HepG2 (cell line): ENCODE results near the gene C16orf87. TPM values are rescaled to one million over a fixed set of nuclear protein-coding genes. Genes with fewer than 3 reads are reported as not detected.
A peak's percentile ranks its signal among the peaks of the same experiment; 100 is the strongest.

Experiments used
- CEBPG ChIP-seq: IDR thresholded peaks from 2 replicates; pipeline ENCODE4 v1.6.1; 2016
- EHMT2 ChIP-seq: fragments of 200-600 bp; sonication (generic); IDR thresholded peaks from 2 replicates; pipeline ENCODE4 v1.7.0; 2017; ENCODE audit warnings: antibody characterized with exemption, low read depth, low read length, borderline replicate concordance
- FOXM1 ChIP-seq: sonication (generic); formaldehyde crosslinking; IDR thresholded peaks from 2 replicates; pipeline ENCODE4 v1.5.0; 2020; ENCODE audit warnings: missing genetic modification reagents
- GATA4 ChIP-seq: sonication (generic); IDR thresholded peaks from 2 replicates; pipeline ENCODE4 v1.6.1; 2016; ENCODE audit warnings: antibody characterized with exemption, low read depth, borderline replicate concordance
- HOXA3 ChIP-seq: sonication (generic); formaldehyde crosslinking; IDR thresholded peaks from 2 replicates; pipeline ENCODE4 v1.5.0; 2020; ENCODE audit warnings: missing genetic modification reagents
- KAT7 ChIP-seq: IDR thresholded peaks from 2 replicates; pipeline ENCODE4 v1.6.1; 2018; ENCODE audit warnings: borderline replicate concordance, missing compliant biosample characterization
- LCORL ChIP-seq, 2 experiments: fragments of 450-650 bp in 1 of 2; sonication (generic) in 1 of 2; formaldehyde crosslinking in 1 of 2; IDR thresholded peaks; 2 replicates each; pipeline versions ENCODE4 v1.5.0 to v1.6.1; 2017 to 2020; ENCODE audit warnings: antibody characterized with exemption in 1 of 2, missing genetic modification reagents in 1 of 2
- NR2C2 ChIP-seq: sonication (generic); formaldehyde crosslinking; IDR thresholded peaks from 2 replicates; pipeline ENCODE4 v1.4.0; 2020; ENCODE audit warnings: missing genetic modification reagents, mild to moderate bottlenecking, moderate library complexity, borderline replicate concordance
- SMAD1 ChIP-seq: sonication (generic); formaldehyde crosslinking; IDR thresholded peaks from 2 replicates; pipeline ENCODE4 v1.4.0; 2020; ENCODE audit warnings: missing genetic modification reagents, low read depth, mild to moderate bottlenecking, borderline replicate concordance
- SOX13 ChIP-seq, 3 experiments: fragments of 450-650 bp in 1 of 3; sonication (generic) in 1 of 3; formaldehyde crosslinking in 1 of 3; IDR thresholded peaks in 2 of 3; conservative IDR thresholded peaks in 1 of 3; 2 replicates each; pipeline versions ENCODE4 v1.5.0 to v1.6.1; 2016 to 2020; ENCODE audit warnings: antibody characterized with exemption in 1 of 3, mild to moderate bottlenecking in 1 of 3, missing compliant biosample characterization in 1 of 3, missing genetic modification reagents in 1 of 3, moderate library complexity in 1 of 3
- TP53 ChIP-seq: sonication (generic); formaldehyde crosslinking; conservative IDR thresholded peaks from 2 replicates; pipeline ENCODE4 v1.4.0; 2020; ENCODE audit warnings: missing genetic modification reagents
- ZBTB21 ChIP-seq: sonication (generic); formaldehyde crosslinking; IDR thresholded peaks from 2 replicates; pipeline ENCODE4 v1.4.0; 2020; ENCODE audit warnings: missing genetic modification reagents
- ZFP36L1 ChIP-seq: sonication (generic); formaldehyde crosslinking; IDR thresholded peaks from 2 replicates; pipeline ENCODE4 v1.8.0; 2022; ENCODE audit warnings: mild to moderate bottlenecking, missing genetic modification reagents, moderate library complexity
- ZNF12 ChIP-seq: sonication (generic); formaldehyde crosslinking; IDR thresholded peaks from 2 replicates; pipeline ENCODE4 v1.5.0; 2020; ENCODE audit warnings: missing genetic modification reagents
- ZNF136 ChIP-seq: sonication (generic); formaldehyde crosslinking; IDR thresholded peaks from 2 replicates; pipeline ENCODE4 v1.8.1; 2022; ENCODE audit warnings: low read depth, mild to moderate bottlenecking, moderate library complexity, missing genetic modification reagents
- ZNF460 ChIP-seq: sonication (generic); formaldehyde crosslinking; IDR thresholded peaks from 2 replicates; pipeline ENCODE4 v1.5.1; 2020; ENCODE audit warnings: missing genetic modification reagents, mild to moderate bottlenecking, borderline replicate concordance
- ZNF552 ChIP-seq: sonication (generic); formaldehyde crosslinking; IDR thresholded peaks from 2 replicates; pipeline ENCODE4 v1.9.0; 2022; ENCODE audit warnings: missing genetic modification reagents, mild to moderate bottlenecking, borderline replicate concordance
- ZNF564 ChIP-seq: sonication (generic); formaldehyde crosslinking; IDR thresholded peaks from 2 replicates; pipeline ENCODE4 v1.8.1; 2023; ENCODE audit warnings: mild to moderate bottlenecking, missing genetic modification reagents
- ZNF720 ChIP-seq: sonication (generic); formaldehyde crosslinking; IDR thresholded peaks from 2 replicates; pipeline ENCODE4 v1.4.0; 2020; ENCODE audit warnings: missing genetic modification reagents
- polyA plus RNA-seq, 8 experiments: library from polyadenylated mRNA; depleted of rRNA in 3 of 8; stranded (reverse) in 7 of 8; unstranded in 1 of 8; fragments of >200 nt; fragmentation: Illumina TruSeq in 4 of 8; extraction: Trizol in 4 of 8; gene quantifications; 2 replicates each; pipeline versions ENCODE4 v1.2.1 to v1.2.3, GENCODE V29; 2011 to 2016; ENCODE audit warnings: low read depth in 4 of 8, missing spikeins in 1 of 8, mixed read lengths in 1 of 8; ENCODE audit not compliant: insufficient read depth in 1 of 8
- total RNA-seq, 5 experiments: library from RNA; depleted of rRNA; stranded (reverse); fragments of >200 nt; fragmentation: Illumina TruSeq; extraction: Trizol; gene quantifications; 2 replicates each; pipeline ENCODE4 v1.2.3, GENCODE V29; 2016; ENCODE audit warnings: low read depth in 1 of 5
- TF ChIP-seq, protein P1 (sequence below): sonication (generic); formaldehyde crosslinking; IDR thresholded peaks from 2 replicates; pipeline ENCODE4 v1.8.0; 2022; ENCODE audit warnings: mild to moderate bottlenecking, missing genetic modification reagents, moderate library complexity
- TF ChIP-seq, protein P2 (sequence below): sonication (generic); formaldehyde crosslinking; IDR thresholded peaks from 2 replicates; pipeline ENCODE4 v1.4.0; 2020; ENCODE audit warnings: mild to moderate bottlenecking, missing genetic modification reagents
- TF ChIP-seq, protein P3 (sequence below): sonication (generic); formaldehyde crosslinking; conservative IDR thresholded peaks from 2 replicates; pipeline ENCODE4 v1.4.0; 2020; ENCODE audit warnings: missing genetic modification reagents
- TF ChIP-seq, protein P4 (sequence below): sonication (generic); formaldehyde crosslinking; IDR thresholded peaks from 2 replicates; pipeline ENCODE4 v1.4.0; 2020; ENCODE audit warnings: missing genetic modification reagents
- TF ChIP-seq, protein P5 (sequence below): IDR thresholded peaks from 2 replicates; pipeline ENCODE4 v1.6.1; 2016; ENCODE audit warnings: missing compliant biosample characterization, missing genetic modification reagents, borderline replicate concordance

Gene C16orf87
- total and polyA plus RNA-seq, 2 of the 13 experiments (the other 11 are each of a cell fraction or from before 2014, with no cell fraction given): 8.6 to 19.5 TPM

DNA sequence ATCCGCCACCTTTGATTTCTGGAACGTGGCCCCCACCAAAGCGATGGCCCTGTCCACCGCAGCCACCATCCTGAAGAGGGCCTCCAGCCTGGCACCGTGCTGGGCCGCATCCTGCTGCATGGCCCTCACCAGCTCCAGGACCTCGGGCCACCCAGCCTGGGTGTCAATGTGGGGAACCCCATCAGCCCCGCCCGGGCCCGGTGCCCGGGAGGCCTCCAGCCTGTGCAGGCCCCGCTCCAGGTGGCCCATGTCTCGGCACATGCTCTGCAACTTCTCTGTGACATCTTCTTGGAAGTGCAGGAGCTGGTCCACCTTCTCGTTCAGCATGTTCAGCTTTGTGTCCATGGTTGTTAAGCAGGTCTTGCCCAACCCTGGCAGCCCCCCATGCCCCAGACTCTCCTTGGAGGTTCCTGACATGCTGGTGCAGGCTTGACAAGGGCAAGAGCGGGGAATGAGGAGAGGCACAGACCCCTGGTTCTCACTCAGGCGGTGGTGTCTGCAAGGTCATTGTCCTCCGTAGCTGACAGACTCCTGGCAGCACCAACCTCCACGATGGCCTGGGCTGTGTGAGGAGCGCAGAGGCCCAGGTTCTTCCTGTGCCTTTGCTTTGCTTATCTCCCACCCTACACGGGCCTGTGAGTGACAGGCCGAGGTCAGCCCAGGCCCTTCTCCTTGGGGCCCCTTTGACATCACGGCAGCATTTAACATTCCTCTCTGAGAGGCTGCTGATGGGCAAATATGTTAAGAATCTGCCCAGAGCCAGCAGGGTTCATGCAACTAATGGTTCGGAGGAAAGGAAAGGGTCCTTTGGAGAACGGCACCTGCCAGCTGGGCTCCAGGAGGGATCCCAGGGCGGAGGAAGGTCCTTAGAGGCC lies 83.0 kb downstream of the C16orf87 start, which contains the start of gene MYLK3 (continued):
- no peak for TF ChIP-seq KAT7 (CRISPR knock-in tag)
- no peak for TF ChIP-seq ZNF720 (CRISPR knock-in tag)
- TF ChIP-seq LCORL (IDR thresholded peaks at IDR 0.05): no peak
- TF ChIP-seq LCORL (CRISPR knock-in tag; IDR thresholded peaks at IDR 0.05): no peak
- no peak for TF ChIP-seq FOXM1 (CRISPR knock-in tag)
- TF ChIP-seq ZBTB21 (CRISPR knock-in tag): no peak
- TF ChIP-seq ZNF460 (CRISPR knock-in tag): no peak
- TF ChIP-seq ZNF12: no peak
- no peak for TF ChIP-seq ZNF136 (CRISPR knock-in tag)
- TF ChIP-seq HOXA3: no peak
- no peak for TF ChIP-seq SOX13 (IDR thresholded peaks at IDR 0.05)
- peak in 1 of 2 experiments; percentile 61; a peak in 1 of 4 replicates for TF ChIP-seq SOX13 (CRISPR knock-in tag; conservative IDR thresholded peaks at IDR 0.05 in 1 of 2, IDR thresholded peaks at IDR 0.05 in 1 of 2)
- no peak for TF ChIP-seq CEBPG (CRISPR knock-in tag)
- no peak for TF ChIP-seq GATA4
- no peak for TF ChIP-seq ZFP36L1 (CRISPR knock-in tag)
- no peak for TF ChIP-seq SMAD1 (CRISPR knock-in tag)
- TF ChIP-seq ZNF564 (CRISPR knock-in tag): no peak
- TF ChIP-seq, protein P1, sequence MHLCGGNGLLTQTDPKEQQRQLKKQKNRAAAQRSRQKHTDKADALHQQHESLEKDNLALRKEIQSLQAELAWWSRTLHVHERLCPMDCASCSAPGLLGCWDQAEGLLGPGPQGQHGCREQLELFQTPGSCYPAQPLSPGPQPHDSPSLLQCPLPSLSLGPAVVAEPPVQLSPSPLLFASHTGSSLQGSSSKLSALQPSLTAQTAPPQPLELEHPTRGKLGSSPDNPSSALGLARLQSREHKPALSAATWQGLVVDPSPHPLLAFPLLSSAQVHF: no peak
- TF ChIP-seq, protein P2, sequence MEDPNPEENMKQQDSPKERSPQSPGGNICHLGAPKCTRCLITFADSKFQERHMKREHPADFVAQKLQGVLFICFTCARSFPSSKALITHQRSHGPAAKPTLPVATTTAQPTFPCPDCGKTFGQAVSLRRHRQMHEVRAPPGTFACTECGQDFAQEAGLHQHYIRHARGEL: no peak
- TF ChIP-seq, protein P3, sequence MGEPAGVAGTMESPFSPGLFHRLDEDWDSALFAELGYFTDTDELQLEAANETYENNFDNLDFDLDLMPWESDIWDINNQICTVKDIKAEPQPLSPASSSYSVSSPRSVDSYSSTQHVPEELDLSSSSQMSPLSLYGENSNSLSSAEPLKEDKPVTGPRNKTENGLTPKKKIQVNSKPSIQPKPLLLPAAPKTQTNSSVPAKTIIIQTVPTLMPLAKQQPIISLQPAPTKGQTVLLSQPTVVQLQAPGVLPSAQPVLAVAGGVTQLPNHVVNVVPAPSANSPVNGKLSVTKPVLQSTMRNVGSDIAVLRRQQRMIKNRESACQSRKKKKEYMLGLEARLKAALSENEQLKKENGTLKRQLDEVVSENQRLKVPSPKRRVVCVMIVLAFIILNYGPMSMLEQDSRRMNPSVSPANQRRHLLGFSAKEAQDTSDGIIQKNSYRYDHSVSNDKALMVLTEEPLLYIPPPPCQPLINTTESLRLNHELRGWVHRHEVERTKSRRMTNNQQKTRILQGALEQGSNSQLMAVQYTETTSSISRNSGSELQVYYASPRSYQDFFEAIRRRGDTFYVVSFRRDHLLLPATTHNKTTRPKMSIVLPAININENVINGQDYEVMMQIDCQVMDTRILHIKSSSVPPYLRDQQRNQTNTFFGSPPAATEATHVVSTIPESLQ: no peak
- TF ChIP-seq EHMT2: no peak
- TF ChIP-seq, protein P4, sequence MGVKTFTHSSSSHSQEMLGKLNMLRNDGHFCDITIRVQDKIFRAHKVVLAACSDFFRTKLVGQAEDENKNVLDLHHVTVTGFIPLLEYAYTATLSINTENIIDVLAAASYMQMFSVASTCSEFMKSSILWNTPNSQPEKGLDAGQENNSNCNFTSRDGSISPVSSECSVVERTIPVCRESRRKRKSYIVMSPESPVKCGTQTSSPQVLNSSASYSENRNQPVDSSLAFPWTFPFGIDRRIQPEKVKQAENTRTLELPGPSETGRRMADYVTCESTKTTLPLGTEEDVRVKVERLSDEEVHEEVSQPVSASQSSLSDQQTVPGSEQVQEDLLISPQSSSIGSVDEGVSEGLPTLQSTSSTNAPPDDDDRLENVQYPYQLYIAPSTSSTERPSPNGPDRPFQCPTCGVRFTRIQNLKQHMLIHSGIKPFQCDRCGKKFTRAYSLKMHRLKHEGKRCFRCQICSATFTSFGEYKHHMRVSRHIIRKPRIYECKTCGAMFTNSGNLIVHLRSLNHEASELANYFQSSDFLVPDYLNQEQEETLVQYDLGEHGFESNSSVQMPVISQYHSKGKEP: no peak
- TF ChIP-seq, protein P5, sequence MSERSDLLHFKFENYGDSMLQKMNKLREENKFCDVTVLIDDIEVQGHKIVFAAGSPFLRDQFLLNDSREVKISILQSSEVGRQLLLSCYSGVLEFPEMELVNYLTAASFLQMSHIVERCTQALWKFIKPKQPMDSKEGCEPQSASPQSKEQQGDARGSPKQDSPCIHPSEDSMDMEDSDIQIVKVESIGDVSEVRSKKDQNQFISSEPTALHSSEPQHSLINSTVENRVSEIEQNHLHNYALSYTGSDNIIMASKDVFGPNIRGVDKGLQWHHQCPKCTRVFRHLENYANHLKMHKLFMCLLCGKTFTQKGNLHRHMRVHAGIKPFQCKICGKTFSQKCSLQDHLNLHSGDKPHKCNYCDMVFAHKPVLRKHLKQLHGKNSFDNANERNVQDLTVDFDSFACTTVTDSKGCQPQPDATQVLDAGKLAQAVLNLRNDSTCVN (CRISPR knock-in tag): no peak
- 0 out of 2 replicates have a peak, but pooled peaks have one; percentile 60 for TF ChIP-seq ZNF552 (CRISPR knock-in tag)
- TF ChIP-seq NR2C2: no peak
- no peak for TF ChIP-seq TP53
